ENCODE results near the gene CYP2E1. TPM values are rescaled to one million over a fixed set of nuclear protein-coding genes. Genes with fewer than 3 reads are reported as not detected.

CYP2E1 gene
- total RNA-seq, 1 experiment from 2014 or later = 0.13 TPM

GRCh38 chr10:133536198-133536597 is 9.0 kb downstream of the CYP2E1 start:
- Histone ChIP-seq H3K79me1 (ENCODE audit: insufficient read depth, low read depth, low read length, poor library complexity, severe bottlenecking) (no peaks in the 10 kb centered on the region), H4K8ac (replicated peaks; ENCODE audit: insufficient read length, low read depth, low read length) (no peak overlapping the region), H3T11ph (ENCODE audit: low read length) (no peak overlapping the region), H3K56ac (ENCODE audit: insufficient read length, low read depth, low read length) (no peak overlapping the region), H2BK5ac (ENCODE audit: insufficient read length, low read length) (no peak overlapping the region), H2BK20ac (ENCODE audit: low read depth, low read length, poor library complexity, severe bottlenecking) (no peak overlapping the region), H4K20me1 (ENCODE audit: control insufficient read depth, insufficient read depth, insufficient read length) (no peaks in the 10 kb centered on the region), H3K23me2 (ENCODE audit: insufficient read length, low read depth, low read length, poor library complexity, severe bottlenecking) (no peaks in the 10 kb centered on the region), H3K18ac (ENCODE audit: insufficient read length, low read depth, low read length) (no peak overlapping the region), H4K5ac (ENCODE audit: insufficient read length, low read depth, low read length) (no peak overlapping the region), H3K23ac (ENCODE audit: insufficient read length, low read depth, low read length) (no peak overlapping the region), H3K27ac (ENCODE audit: insufficient read length, low read depth, low read length) (no peak overlapping the region), H3K14ac (ENCODE audit: insufficient read depth, low read length) (no peak overlapping the region), H2AFZ (ENCODE audit: low read length) (no peak overlapping the region), H2BK12ac (ENCODE audit: insufficient read length, low read depth, low read length) (no peak overlapping the region), H3K9me3 (ENCODE audit: control insufficient read depth, low read depth, low read length) (peaks cover 88% of the 10 kb centered on the region), H2BK120ac (ENCODE audit: low read depth, low read length, poor library complexity, severe bottlenecking) (no peak overlapping the region), H2BK15ac (ENCODE audit: low read depth, low read length) (no peak overlapping the region), H3K79me2 (ENCODE audit: insufficient read depth, low read length) (no peaks in the 10 kb centered on the region), H3K4ac (ENCODE audit: low read depth, low read length) (no peak overlapping the region), H3K9ac (ENCODE audit: extremely low read depth, insufficient read length, low read length) (no peak overlapping the region), H3K27me3 (ENCODE audit: insufficient read depth, low read length) (no peaks in the 10 kb centered on the region; the same call in 1 of the 2 replicates), H3K4me1 (ENCODE audit: insufficient read depth, low read length) (no peaks in the 10 kb centered on the region), H2AK5ac (ENCODE audit: insufficient read length, low read length) (no peak overlapping the region), H3K4me2 (ENCODE audit: insufficient read depth, insufficient read length, low read length) (no peak overlapping the region), H4K91ac (ENCODE audit: insufficient read length, low read depth, low read length) (no peak overlapping the region)
- Mint-ChIP-seq H3K27ac (no peak overlapping the region), H3K36me3 (ENCODE audit: insufficient read depth in 1 of 3, low read depth in 3 of 3) (peaks cover 3 to 26% (median 25%) of the 10 kb centered on the region in 3 experiments), H3K4me1 (no peaks in the 10 kb centered on the region), H3K4me3 (no peak overlapping the region), H3K9me3 (peaks cover 90 to 94% of the 10 kb centered on the region in 2 experiments), H3K27me3 (ENCODE audit: low read depth) (no peaks in the 10 kb centered on the region; the same call in 1 of the 2 replicates)
- no peak for DNase-seq
- TF ChIP-seq CTCF (conservative IDR thresholded peaks at IDR 0.05) = no peak
- WGBS (ENCODE audit: extremely low coverage, insufficient read length, low lambda C conversion rate) = no CpG with 5 or more reads among the region's 4 CpGs
